Measurements from ENCODE around the gene PIP5K1C.

DNA sequence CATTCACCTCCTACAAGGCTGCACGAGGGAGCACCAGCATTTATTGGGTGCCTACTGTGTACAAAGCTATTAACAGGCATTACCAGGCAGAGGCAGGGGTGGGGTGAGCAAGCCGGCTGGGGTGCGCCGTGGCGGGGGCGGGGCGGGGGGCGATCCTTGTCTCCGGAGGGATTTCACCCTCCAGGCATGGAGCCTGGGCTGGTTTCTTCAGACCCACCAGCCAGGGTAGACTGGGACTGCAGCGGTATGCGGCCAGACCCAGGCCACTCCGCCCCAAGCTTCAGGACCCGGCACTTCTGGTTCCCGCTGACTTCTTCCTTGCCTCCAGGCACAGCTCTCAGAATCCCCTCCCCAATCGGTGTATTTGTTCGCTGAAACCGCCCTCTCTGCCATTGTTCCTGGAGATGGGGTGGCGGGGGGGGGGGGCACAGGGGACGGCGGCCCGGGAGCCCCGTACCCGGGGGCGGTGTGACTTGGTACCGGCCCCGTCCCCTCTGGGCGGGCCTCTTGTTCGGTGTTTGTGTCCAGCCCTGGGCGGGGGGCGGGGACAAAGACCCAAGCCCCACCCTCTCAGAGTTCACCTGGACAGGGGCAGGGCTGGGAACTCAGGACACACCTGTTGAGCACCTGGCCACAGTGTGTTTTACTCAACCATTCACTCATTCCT is 22.3 kb upstream of the PIP5K1C start:
- TF ChIP-seq CTCF (conservative IDR thresholded peaks at IDR 0.05) (no peak), EZH2 (IDR thresholded peaks at IDR 0.05; ENCODE audit: low read depth) (no peak)
